Keratinocyte (primary cell): Measurements from ENCODE around the gene SAXO1.

Experiments
- CTCF ChIP-seq, 3 experiments: IDR thresholded peaks in 1 of 3; conservative IDR thresholded peaks in 1 of 3; optimal IDR thresholded peaks in 1 of 3; 2 replicates in 2 of 3; 3 replicates in 1 of 3; pipeline versions ENCODE3 to v1.5.1; 2011; ENCODE audit warnings: low read length in 3 of 3, mild to moderate bottlenecking in 3 of 3, moderate library complexity in 2 of 3, control low read depth in 1 of 3, inconsistent platforms in 1 of 3; ENCODE audit not compliant: insufficient read depth in 2 of 3; ENCODE audit errors: extremely low read depth in 1 of 3
- EZH2 ChIP-seq: IDR thresholded peaks from one replicate; pipeline ENCODE4 v1.6.1; 2012; ENCODE audit warnings: inconsistent platforms, mild to moderate bottlenecking, low read length, moderate library complexity

- TF ChIP-seq CTCF (optimal IDR thresholded peaks at IDR 0.05 in 1 of 3, IDR thresholded peaks at IDR 0.05 in 1 of 3, conservative IDR thresholded peaks at IDR 0.05 in 1 of 3; ENCODE audit: extremely low read depth in 1 of 3, insufficient read depth in 2 of 3, low read length in 3 of 3) (no peak), EZH2 (no peak)
Observed at GRCh38 chr9:18999173-18999785, 33.7 kb downstream of the SAXO1 start.
